SHP77 (cell line): ENCODE data around the gene TM9SF4.
A peak's percentile ranks its signal among the peaks of the same experiment; 100 is the strongest.
"Not testable (repeated sequence)": the region's sequence is repeated elsewhere in the genome, so short reads cannot be mapped to it uniquely, and the experiment has no call there.

Experiments used
- DNase-seq, 2 experiments: peaks; one replicate each; lab custom pipeline; 2025; lab: John Stamatoyannopoulos, UW

TM9SF4 gene

DNA sequence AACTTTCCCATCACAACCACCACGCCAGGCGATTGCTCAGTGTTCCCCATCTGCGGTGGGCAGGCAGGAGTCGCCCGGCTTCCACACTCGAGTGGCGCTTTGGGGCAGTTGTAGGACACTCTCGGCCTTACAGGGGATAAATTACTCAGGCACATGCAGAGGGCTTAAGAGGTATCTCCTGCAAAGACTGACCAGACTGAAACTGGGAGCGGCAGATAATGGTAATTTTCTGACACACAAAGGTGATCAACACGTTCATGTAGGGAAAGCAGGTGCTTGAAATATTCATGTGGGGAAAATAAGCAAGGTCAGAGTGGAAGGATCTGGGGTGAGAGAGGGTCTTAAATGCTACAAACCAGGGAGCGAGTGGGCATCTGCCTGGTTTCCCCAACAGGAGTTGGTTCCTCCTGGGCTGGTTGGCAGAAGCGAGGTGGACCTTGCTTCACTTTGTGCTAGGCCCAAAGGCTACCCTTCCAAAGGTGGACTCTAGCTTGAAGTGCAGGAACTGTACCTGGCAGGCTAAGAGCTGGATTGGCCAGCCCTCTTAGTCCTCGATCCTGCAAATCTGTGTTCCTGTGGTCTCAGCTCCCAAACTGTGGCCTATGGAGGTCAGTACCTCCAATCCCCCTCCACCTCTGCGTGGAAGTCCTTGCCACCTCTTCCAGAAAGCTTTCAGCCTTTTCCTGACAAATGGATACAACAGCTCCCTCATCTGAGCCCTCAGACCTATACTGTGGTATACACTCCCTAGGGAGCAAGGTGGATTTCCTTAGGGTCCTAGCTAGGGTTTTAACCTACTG is 81.3 kb downstream of the TM9SF4 start:
- no peak for DNase-seq

DNA sequence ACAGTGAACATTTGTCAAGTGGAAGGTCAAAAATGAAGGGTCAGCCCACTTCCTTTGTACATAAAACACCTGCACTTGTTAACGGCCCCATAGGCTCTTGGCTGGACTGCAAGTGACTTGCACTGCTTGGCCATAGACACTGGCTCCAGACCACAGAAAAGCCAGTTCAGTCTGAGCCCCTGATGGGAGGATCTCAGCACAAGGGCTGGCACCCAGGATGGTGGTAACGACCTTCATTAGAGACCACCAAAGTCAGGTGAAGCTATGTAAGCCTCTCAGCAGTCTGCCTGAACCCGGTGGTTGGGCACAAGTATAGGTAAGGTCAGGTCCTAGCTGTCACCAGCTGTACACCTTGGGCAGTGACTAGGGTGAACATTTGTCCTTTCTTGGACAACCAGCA is 81.9 kb downstream of the TM9SF4 start:
- no peak for DNase-seq

DNA sequence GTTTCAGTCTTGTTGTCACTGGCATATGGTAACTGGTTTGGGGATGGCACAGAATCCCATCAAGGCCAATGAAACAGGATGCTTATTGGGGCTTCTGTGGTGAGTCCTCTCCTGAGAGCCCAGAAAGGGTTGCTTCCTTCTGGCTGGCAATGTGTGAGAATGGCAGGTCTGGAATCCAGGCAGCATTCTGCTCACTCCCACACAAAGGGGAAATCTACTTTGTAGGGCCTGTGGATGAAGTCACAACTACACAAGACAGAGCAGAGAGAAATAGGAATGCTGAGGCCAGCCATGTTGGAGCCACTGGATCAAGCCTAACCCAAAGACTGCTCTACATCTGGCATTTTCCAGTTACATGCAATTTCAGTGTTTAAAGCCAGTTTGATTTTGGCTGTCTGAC is 82.4 kb downstream of the TM9SF4 start:
- no peak for DNase-seq

DNA sequence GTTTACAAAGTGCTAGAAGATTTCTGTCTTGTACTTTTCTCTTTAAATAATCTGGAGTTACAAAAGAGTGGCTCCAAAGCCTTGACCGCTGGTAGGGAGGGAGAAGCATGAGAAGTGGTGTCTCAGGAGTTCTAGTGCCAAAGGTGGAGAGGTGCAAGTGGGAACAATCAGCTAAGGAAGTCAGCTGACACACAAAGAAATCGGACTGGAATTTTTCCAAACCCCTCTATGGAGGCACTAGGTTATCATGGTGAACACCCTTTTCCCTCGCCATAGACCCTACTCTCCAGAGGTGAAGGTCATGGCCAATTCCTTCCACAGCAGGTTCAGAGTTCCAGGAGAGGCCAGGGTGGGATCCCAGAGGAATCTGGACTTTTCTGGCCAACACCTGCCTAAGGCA is 83.2 kb downstream of the TM9SF4 start:
- no peak for DNase-seq

DNA sequence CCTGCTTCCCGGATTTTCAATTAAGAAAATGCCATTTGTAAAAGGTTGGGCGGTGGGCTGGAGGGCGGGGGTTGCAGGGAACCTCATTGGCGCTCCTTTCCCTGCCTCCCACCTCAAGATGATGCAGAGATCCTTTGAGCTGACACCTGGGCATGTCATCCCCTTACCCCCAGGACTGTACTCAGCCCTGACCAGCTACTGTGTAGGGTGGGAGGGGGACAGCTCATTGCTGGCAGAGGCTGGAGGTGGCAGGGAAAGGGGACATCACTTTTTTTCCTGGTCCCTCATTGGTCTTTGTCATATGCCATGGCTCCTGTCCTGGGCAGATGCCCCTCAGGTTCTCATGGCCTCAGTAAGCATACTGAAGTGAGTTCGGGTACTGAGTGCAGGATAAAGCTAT is 83.8 kb downstream of the TM9SF4 start:
- DNase-seq: not testable (repeated sequence)

DNA sequence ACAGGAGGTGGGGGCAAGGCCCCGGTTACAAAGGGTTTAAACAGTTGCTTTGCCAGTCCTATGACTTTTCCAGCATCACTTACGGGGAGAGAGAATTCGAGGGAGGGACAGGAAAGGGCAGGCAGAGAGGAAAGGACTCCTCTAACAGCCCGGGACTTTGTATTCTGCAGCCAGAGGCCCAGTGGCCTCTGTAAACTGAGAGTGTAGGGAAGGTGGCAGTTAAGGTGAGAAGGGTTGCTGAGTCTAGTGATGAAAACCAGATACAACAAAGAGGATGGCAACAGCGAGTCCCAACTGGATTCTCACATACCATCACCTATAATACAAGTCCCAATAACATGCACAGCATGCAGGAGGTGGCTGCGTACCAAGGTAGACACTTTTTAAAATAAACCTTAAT is 84.5 kb downstream of the TM9SF4 start:
- no peak for DNase-seq

DNA sequence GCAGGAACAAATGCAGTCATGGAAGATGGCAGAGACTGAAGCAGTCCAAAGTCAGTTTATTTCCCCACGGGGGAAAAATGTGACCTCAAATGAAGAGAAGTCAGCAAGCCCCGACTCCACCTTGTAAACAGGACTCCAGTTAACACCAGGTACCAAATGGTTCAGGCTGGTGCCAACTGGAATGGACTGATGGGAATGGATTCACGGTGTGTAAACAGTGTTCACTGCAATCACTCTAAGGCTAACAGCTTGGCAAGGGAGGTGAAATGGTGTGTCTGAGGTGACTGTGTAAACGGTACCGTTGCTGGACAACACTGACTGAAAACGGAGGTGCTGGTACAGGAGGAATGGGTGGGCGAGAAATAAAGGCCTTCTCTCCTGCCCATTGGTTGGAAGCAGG is 86.1 kb downstream of the TM9SF4 start:
- no peak for DNase-seq

DNA sequence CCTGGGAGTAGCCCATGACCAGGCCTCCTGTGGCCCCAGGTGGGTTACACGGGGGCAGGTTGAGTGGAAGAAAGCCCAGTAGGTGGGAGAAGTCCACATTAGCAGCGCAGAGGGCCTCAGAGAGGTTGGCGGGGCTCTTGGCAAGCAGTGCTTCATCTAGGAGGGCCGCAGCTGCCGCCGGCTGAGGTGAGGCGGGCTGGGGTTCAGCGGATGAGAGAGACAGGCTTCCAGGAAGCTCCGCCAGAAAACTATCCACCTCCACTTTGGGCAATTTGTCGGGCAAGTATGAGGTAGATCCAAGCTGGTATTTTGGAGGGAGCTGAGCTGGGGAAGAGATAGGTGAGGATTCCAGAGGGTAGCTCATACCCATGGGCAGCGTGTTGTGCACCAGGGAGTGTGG is 87.1 kb downstream of the TM9SF4 start:
- not testable (repeated sequence) for DNase-seq

DNA sequence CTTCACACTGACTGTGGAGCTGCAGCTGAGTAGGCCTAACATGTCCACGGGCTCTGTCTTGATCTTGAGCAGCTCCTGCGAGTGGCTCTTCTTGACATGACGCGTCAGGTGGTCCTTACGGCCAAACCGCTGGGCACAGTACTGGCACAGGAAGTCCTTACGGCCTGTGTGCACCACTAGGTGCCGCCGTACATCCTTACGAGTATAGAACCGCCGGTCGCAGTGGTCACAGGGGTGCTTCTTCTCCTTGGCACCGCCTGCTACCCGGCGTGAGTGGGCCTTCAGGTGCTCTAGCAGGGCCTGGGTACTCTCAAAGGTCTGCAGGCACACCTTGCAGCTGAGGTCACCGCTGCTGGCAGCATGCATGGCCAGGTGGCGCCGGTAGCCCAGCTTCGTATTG is 87.6 kb downstream of the TM9SF4 start:
- not testable (repeated sequence) for DNase-seq

DNA sequence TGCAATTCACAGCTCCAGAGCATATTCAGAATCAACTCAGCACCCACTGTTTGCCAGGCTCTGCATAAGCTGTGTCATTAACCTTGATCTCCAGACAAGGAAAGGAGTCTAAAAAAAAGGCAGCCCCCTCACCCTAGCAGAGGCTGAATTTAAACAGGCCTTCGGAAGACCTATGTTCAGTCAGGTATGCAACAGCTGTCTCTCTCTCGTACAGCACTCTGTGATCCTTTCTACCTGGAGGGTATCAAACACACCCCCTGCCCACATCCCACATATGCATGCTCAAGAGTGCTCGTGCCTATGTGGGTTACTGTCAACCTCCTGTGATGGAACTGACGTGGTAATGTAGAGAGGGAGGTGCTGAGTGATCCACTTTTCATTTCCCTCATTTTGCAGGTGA is 89.5 kb downstream of the TM9SF4 start:
- DNase-seq: no peak

DNA sequence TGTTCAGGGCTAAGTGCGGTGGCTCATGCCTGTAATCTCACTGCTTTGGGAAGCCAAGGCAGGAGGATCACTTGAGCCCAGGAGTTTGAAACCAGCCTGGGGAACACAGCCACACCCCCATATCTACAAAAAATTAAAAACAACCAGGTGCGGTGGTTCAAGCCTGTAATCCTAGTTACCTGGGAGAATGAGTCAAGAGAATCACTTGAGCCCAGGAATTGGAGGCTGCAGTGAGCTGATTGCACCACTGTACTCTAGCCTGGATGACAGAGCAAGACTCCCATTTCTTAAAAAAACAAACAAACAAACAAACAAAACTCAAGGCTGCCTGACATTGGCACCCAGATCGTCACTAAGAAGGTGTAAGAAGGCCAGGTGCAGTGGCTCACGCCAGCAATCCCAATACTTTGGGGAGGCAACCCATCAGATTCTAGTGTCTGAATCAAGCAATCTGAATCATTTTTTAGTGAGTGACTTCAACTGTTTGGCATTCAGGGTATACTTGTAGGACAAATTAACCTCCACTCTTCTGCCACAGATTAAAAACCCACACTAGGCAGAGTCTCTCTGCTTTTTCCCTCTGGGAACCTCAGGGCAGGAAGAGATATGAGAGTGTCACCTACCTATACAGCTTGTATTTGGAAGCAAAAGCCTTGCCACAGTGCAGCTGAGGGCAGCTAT is 91.9 kb downstream of the TM9SF4 start:
- DNase-seq: no peak

DNA sequence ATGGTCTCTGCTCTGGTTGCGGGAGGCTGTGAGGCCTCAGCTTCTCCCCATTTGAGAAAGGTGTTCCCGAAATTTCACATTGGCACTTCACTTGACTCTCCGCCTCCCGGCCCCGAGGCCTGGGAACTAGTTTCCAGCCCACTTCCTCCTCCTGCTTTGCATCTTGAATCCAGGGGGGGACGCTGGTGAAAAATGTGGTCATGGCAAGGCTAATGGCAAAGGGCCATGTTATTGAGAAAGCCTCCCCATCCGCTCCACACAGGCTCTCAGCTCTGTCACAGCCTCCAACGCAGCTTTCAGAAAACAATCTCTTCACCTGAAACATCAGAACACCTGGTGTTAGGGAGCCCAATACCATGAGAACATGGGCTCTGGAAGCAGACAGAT is 92.5 kb downstream of the TM9SF4 start:
- DNase-seq: no peak

DNA sequence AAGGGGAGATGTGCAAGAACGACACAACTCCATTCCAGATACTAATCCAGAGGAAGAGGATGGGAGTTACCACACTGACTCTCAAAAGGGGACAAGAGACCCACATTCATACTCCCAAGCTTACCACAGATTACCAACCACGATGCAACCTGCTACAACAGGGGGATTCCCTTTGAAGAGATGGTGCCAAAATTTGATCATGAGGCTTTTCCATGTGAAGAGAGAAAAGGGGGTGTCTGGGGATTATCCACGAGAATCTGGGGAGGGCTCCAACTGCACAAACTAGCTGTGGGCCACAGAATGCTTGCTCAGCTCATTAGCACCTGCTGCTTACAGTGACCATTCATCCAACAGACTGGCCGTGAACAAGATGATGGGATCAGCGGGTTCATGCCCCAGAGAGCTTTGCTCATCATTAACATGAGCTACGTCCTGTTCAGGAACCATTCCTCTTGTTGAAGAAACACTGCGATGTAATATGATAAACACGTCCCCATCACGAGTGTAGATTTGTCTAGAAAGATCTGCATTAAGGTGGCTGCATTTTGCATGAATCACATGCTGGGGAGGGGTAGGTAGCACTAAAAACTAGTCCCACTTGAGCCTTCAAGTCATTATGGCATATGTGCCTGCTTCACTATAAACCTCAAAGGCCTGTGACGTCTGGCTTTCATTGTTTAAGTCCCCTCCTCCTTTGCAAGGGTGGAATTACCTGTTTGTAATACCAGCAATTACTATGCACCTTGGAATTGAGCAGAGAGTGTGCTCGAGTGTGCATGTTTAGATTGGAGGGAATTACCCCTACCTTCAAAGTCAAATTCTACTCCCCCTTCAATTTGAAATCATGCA is 94.1 kb downstream of the TM9SF4 start:
- no peak for DNase-seq

DNA sequence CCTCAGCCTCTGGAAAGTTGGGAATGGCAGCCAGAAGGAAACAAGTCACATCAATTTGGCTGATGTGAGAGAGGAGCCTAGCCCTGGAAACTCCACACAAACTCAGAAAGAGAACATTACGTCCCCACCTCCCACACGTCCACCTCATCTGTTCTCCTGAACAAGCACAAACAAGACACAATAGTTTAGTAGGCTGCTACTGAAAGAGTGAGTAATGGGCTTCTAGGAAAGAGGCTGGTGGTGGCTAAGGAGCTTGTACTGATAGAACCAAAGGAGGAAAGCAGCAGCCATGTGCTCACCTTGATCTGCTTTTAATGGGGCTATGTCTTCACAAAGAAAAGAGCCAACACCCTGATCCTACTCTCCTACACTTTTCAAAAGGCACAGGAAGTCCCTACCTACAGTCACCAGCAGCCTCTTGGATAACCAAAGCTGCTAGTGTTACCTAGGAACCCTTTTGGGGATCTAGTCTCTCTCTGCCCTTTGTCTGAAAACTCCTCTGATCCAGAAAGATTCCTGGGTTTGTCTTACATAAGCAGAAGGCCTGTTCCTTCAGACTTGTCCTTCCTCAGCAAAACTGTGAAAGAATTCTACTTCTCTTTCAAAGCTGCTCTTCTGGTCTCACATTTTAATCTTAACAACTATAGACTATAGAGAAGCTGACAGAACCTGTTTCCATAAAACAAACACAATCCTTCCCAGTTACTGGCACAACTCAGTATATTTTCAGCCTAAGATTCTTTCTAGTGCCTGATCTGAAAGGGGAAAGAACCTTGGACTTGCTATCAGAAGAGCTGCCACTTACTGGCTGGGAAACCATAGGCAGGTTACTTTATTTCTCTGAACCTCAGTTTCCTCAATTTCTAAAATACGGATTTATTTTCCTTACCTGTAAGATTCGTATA is 94.9 kb downstream of the TM9SF4 start:
- DNase-seq: no peak

DNA sequence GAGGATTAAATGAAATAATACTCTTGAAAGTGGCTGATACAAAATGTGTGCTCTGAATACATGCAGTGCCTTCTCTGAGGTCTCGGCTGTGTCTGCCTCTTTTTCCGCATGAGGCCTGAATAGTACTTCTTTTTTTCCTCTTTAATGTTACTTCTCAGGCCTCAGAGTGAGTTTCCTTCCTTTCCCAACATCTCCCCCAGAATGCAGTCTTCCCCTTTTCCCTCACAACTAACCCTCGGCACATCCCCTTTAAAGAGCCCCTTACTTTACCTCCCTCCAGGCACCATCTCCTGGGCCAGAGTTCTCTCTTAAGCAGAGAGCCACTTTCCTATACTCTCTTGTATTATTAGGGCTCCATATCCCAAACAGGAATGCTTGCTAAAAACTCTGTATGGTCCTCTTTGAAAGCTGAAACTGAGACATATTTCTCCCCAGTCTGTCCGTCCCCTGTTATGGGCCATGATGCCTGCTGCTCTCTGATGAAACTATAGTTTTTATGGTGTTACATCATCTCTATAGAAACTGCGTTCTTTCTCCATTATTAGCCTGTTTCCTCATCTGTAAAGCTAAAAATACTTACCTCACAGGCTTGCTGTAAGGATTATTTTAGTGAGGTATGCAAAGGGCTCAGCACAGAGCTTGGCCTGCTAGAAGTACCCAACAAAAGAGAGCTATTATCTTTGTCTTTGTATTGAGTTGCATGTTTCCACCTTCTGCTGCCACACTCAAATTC is 95.8 kb downstream of the TM9SF4 start:
- no peak for DNase-seq

DNA sequence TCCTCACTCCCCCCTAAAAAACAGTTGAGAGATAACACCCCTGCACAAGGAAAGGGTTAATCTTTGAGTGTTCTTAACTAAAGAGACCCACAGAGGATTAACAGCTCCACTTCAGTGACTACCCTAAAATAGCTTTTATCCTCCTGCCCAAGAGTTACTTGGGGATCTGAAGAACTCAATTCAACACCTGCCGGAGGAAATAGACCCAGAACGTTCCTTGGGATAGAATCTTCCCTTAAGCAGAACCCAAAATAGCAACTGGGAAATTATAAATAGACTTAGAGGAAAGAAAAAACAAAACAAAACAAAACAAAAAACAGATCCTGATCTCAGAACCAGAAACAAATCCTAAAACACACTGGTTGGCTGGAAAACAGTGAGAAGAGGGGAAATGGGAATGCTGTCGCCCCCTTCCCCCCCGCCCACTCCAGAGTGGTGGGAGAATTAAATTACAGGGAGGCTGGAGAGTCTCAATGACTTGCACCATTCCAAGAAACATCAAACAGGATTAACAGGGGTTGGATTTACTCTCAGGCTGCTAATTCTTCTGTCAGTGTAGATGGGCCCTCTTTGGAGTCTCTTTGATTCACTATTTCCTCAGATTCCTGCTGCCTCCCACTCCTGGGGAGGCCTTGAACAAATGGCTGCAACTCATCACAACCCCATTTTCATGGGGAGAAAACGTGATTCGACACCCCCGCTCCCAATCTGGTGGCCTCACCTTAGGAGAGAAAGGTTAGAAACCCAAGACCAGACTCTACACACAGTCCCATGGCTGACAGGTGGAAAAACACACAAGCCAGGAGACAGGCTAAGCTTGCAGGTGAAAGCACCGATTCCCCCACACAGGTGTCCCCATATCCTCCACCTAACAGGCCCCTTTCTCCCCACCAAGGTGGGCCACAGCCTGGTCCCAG is 96.6 kb downstream of the TM9SF4 start:
- no peak for DNase-seq

DNA sequence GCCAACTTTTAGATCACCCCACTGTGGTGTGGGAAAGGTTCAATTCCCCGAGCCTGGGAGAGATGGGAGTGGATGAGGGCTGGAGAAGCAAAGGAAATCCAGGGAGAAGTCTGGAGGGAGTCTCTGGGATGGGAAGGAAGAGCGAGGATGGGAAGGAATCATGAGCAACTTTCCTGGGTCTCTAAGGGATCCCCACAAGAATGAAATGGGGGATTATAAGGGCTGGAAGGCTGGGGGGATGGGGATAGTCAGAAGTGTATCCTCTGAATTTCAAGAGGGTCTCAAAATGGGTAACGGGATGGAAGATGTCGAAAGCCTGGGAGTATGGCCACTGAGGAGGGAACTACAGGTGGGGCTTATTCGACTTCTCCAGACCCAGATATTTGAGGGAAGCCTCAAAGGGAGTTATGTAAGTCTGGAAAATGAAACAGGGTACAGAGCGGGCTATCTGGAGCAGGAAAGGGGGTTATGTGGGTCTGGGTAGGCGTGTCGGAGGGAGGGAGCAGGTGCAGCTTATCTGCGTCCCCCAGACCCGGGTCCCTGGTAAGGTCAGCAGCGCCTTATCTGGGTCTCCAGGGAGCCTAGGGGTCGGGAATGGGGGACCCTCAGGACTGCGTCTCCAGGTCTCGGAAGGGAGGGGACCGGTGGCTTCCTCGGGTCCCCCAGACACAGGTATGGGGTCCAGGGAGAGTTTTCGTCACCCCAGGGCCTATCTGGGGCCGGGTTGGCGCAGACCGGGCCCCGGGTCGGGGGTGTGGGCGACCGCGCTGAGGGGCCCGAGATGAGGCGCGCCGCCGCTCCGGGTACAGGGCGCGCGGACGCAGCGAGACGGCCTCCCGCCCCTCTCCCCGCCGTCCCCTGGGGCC is 97.5 kb downstream of the TM9SF4 start:
- DNase-seq: no peak

DNA sequence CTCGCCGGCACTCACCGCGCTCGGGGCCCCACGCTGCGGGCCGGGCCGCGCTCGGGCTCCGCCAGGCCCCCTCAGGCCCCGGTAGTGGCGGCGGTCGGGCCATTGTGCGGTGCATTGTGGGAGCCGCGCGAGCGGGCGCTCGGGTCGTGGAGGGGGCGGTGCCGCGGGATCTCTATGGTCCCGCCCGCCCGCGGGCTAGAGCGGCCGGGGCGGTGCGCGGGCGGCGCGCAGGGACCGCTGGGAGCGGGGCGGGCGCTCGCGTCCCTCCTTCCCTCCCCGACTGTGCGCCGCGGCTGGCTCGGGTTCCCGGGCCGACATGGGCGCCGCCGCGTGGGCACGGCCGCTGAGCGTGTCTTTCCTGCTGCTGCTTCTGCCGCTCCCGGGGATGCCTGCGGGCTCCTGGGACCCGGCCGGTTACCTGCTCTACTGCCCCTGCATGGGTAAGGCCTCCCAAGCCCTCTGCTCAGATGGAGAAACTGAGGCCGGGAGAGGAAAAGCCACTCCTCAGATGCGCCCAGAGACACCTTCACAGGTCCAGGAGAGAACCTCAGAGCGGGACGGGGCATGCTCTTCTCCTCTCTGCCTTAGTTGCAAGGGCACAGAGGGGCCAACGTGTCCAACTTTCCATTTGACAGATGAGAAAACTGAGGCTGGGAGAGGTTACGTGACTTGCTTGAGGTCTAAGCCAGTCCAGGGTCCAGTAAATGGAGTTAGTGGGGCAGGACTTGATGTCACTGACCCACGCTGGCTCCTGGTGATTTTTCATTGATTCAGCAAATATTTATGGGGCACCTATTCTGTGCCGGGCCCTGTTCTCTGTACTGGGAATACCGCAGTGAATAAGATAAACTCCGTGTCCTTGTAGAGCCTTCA is 98.3 kb downstream of the TM9SF4 start, which contains the start of the genes PLAGL2 and POFUT1:
TSS of gene PLAGL2 (minus strand) at position 118 of the 873 bp plus-strand sequence. CDS start 5,565 bp downstream, outside the sequence.
TSS of gene POFUT1 (plus strand) at position 255 of the 873 bp plus-strand sequence. CDS start at position 317, 62 bp downstream.
- peak; percentile 75 to 76 for DNase-seq
